NB4 (cell line): ENCODE data around the gene AKT3.
"Not testable (repeated sequence)": the region's sequence is repeated elsewhere in the genome, so short reads cannot be mapped to it uniquely, and the experiment has no call there.

Experiments
- DNase-seq: peaks from one replicate; pipeline ENCODE4 v3.0.0; 2010; ENCODE audit warnings: low read depth
- H3K4me3 ChIP-seq: one replicate; pipeline ENCODE4 v1.5.1; 2011; ENCODE audit warnings: mild to moderate bottlenecking, low read depth, low read length, moderate library complexity
- MAX ChIP-seq: IDR thresholded peaks from 2 replicates; pipeline ENCODE4 v1.6.1; 2011; ENCODE audit warnings: low read depth, low read length
- MYC ChIP-seq: IDR thresholded peaks from 2 replicates; pipeline ENCODE4 v1.6.1; 2011; ENCODE audit warnings: low read depth, low read length
- POLR2A ChIP-seq: IDR thresholded peaks from 2 replicates; pipeline ENCODE4 v1.6.1; 2011; ENCODE audit warnings: mild to moderate bottlenecking; ENCODE audit not compliant: insufficient read length; ENCODE audit errors: extremely low read depth
- TF ChIP-seq, protein P1 (sequence below): IDR thresholded peaks from one replicate; pipeline ENCODE4 v1.5.1; 2012; ENCODE audit warnings: low read depth, low read length

AKT3 gene

DNA sequence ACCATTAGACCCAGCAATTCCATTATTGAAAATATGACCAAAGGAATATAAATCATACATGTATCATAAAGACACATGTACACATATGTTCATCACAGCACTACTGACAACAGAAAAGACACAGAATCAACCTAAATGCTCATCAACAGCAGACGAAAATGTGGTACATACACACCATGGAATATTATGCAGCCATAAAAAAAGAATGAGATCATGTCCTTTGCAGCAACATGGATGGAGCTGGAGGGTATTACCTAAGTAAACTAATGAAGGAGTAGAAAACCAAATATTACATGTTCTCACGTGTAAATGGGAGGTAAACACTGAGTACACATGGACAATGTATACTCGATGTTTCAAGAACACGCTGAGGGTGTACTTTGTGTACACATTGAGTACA lies 15.9 kb downstream of the AKT3 start:
- TF ChIP-seq MYC = no peak
- no peak for TF ChIP-seq MAX
- no peak for DNase-seq
- H3K4me3 ChIP-seq = no peak overlapping the region

DNA sequence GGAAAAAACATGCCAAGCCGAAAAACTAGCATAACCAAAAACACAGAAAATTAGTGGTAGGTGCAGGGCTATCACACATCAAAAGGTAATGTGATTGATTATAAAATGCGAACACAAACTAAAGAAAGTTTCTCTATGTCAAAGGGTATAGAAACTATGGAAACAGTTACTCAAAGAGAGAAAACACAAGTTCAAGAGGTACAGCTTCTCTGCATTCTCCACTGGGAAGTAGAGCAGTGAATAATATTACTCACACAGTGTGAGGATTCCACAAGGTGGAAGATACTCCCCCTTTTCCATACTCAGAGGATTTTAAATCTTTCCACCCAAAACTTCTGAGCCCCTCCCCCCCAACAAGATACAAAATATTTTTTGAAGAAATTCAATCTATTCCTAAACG lies 18.6 kb downstream of the AKT3 start:
- H3K4me3 ChIP-seq = no peak overlapping the region
- TF ChIP-seq, protein P1, sequence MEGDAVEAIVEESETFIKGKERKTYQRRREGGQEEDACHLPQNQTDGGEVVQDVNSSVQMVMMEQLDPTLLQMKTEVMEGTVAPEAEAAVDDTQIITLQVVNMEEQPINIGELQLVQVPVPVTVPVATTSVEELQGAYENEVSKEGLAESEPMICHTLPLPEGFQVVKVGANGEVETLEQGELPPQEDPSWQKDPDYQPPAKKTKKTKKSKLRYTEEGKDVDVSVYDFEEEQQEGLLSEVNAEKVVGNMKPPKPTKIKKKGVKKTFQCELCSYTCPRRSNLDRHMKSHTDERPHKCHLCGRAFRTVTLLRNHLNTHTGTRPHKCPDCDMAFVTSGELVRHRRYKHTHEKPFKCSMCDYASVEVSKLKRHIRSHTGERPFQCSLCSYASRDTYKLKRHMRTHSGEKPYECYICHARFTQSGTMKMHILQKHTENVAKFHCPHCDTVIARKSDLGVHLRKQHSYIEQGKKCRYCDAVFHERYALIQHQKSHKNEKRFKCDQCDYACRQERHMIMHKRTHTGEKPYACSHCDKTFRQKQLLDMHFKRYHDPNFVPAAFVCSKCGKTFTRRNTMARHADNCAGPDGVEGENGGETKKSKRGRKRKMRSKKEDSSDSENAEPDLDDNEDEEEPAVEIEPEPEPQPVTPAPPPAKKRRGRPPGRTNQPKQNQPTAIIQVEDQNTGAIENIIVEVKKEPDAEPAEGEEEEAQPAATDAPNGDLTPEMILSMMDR = no peak
- TF ChIP-seq POLR2A (no peak), MAX (no peak), MYC (no peak)
- DNase-seq = no peak

GRCh38 chr1:243827206-243827605 lies 22.8 kb downstream of the AKT3 start:
- no peak overlapping the region for H3K4me3 ChIP-seq
- TF ChIP-seq MAX (no peak), POLR2A (no peak), MYC (no peak)
- no peak for DNase-seq

GRCh38 chr1:243824907-243825306 lies 25.1 kb downstream of the AKT3 start:
- not testable (repeated sequence) for H3K4me3 ChIP-seq, DNase-seq

DNA sequence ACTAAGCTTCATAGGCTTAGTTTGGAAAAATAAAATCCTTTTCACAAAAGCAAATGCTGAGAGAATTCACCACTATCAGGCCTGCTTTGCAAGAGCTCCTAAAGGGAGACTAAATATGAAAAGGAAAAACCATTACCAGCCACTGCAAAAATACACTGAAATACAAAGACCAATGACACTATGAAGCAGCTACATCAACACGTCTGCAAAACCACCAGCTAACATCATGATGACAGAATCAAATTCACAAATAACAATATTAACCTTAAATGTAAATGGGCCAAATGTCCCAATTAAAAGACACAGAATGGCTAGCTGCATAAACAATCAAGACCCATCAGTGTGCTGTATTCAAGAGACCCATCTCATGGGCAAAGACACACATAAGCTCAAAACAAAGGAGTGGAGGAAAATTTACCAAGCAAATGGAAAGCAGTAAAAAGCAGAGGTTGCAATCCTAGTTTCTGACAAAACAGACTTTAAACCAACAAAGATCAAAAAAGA lies 28.8 kb downstream of the AKT3 start:
- DNase-seq = no peak
- no peak overlapping the region for H3K4me3 ChIP-seq
- TF ChIP-seq, protein P1 = no peak
- TF ChIP-seq POLR2A = no peak

GRCh38 chr1:243819438-243819839 lies 30.6 kb downstream of the AKT3 start:
- no peak overlapping the region for H3K4me3 ChIP-seq
- no peak for DNase-seq
- TF ChIP-seq, protein P1 = no peak
- no peak for TF ChIP-seq MYC
- TF ChIP-seq MAX = no peak
- TF ChIP-seq POLR2A = no peak

DNA sequence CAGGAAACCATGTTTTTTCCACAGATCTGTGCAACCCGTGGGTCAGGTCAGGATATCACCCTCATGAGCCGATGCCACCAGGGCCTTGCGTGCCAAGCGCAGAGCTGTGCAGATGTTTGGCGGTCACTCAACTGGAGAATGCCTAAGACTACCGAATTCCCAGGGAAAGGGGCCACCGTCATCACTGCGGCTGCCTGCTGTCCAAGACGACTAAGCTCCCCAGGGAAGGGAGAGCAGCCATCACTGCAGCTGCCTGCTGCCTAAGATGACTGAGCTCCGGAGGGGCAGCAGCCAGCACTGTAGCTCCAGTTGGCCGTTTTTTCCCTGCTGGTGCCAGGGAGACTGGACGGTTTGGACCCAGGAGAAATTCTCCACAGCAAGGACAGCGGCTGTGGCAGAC lies 31.1 kb downstream of the AKT3 start:
- H3K4me3 ChIP-seq = no peak overlapping the region
- no peak for DNase-seq
- TF ChIP-seq MAX = no peak
- no peak for TF ChIP-seq POLR2A
- no peak for TF ChIP-seq MYC
- TF ChIP-seq, protein P1 = no peak
